Activated B cell treated with CpG ODN at 0.5 μM for 24 hours (primary cell): ENCODE data around the gene IL32. TPM values are rescaled to one million over a fixed set of nuclear protein-coding genes. Genes with fewer than 3 reads are reported as not detected.
A peak's percentile ranks its signal among the peaks of the same experiment; 100 is the strongest.

Experiments used
- ATAC-seq: fragments of 200-7000 bp; cut with Tn5 transposase; one replicate; pipeline ENCODE4 v1.10.0; 2021; ENCODE audit warnings: low read depth, mild to moderate bottlenecking, moderate library complexity
- CTCF ChIA-PET: fragments of 350-600 bp; sonication (Branson Sonifier 250); formaldehyde crosslinking; loops from one replicate; lab custom pipeline; 2021; ENCODE audit warnings: antibody characterized with exemption; lab: Charles Lee
- POLR2A ChIA-PET: fragments of 350-600 bp; sonication (Branson Sonifier 250); formaldehyde crosslinking; loops from one replicate; lab custom pipeline; 2021; ENCODE audit warnings: antibody characterized with exemption; lab: Charles Lee
- DNase-seq: peaks from one replicate; pipeline ENCODE4 v3.0.0; 2022
- H3K27ac Mint-ChIP-seq: one replicate; pipeline ENCODE4 v1.8.0; 2020; ENCODE audit warnings: mixed read lengths
- H3K27me3 Mint-ChIP-seq: one replicate; pipeline ENCODE4 v1.8.0; 2021; ENCODE audit warnings: mixed read lengths
- H3K36me3 Mint-ChIP-seq: one replicate; pipeline ENCODE4 v1.8.0; 2021; ENCODE audit warnings: low read depth, mixed read lengths
- H3K4me1 Mint-ChIP-seq: one replicate; pipeline ENCODE4 v1.8.0; 2021; ENCODE audit warnings: mixed read lengths
- H3K4me3 Mint-ChIP-seq: one replicate; pipeline ENCODE4 v1.8.0; 2020; ENCODE audit warnings: mild to moderate bottlenecking, mixed read lengths
- H3K9me3 Mint-ChIP-seq: one replicate; pipeline ENCODE4 v1.8.0; 2020; ENCODE audit warnings: mixed read lengths
- intact Hi-C: fragments of 100-400 bp; cut with micrococcal nuclease; formaldehyde crosslinking; loops from one replicate; pipeline ENCODE4 v1.15.1; 2024
- total RNA-seq: library from RNA; stranded (reverse); gene quantifications from 2 replicates; pipeline ENCODE4 v1.2.3, GENCODE V29; 2022
- TF ChIP-seq, protein P1 (sequence below): fragments of 200-600 bp; IDR thresholded peaks from one replicate; pipeline ENCODE4 v1.8.0; 2022; ENCODE audit warnings: antibody characterized with exemption, mild to moderate bottlenecking

IL32 gene
- total RNA-seq, 1 donor from 2014 or later = 3.4 TPM

GRCh38 chr16:3098459-3099394, 33.3 kb downstream of the IL32 start, which contains the start of gene ZSCAN10:
Gene ZSCAN10, minus strand, starts transcription at chr16:3099294. Its CDS starts 6,357 bp downstream, at chr16:3092937.
- H3K9me3 Mint-ChIP-seq = no peaks in the 10 kb centered on the region
- ChIA-PET POLR2A (interaction anchor here (0.6 to 4.9 kb wide), 9 partner anchors 8 to 189 kb away, joined by 3 to 34 read pairs (median 6); partner anchors contain the start of genes HCFC1R1, THOC6 and ZNF213), CTCF (interaction anchor here (0.8 to 3.7 kb wide), 7 partner anchors 27 to 398 kb away, joined by 3 to 56 read pairs (median 4); no protein-coding TSS in a partner anchor)
- peak within 1 kb of the TSS; percentile 79 for H3K4me3 Mint-ChIP-seq
- H3K27me3 Mint-ChIP-seq = no peaks in the 10 kb centered on the region
- intact Hi-C loops = loop anchor here (5.0 kb wide), 1 partner anchor 76 kb away; the partner anchor contains the start of genes HCFC1R1, THOC6 and TNFRSF12A
- H3K36me3 Mint-ChIP-seq = no peaks in the 10 kb centered on the region
- DNase-seq = no peak
- H3K27ac Mint-ChIP-seq = peak within 1 kb of the TSS; percentile 32
- TF ChIP-seq, protein P1, sequence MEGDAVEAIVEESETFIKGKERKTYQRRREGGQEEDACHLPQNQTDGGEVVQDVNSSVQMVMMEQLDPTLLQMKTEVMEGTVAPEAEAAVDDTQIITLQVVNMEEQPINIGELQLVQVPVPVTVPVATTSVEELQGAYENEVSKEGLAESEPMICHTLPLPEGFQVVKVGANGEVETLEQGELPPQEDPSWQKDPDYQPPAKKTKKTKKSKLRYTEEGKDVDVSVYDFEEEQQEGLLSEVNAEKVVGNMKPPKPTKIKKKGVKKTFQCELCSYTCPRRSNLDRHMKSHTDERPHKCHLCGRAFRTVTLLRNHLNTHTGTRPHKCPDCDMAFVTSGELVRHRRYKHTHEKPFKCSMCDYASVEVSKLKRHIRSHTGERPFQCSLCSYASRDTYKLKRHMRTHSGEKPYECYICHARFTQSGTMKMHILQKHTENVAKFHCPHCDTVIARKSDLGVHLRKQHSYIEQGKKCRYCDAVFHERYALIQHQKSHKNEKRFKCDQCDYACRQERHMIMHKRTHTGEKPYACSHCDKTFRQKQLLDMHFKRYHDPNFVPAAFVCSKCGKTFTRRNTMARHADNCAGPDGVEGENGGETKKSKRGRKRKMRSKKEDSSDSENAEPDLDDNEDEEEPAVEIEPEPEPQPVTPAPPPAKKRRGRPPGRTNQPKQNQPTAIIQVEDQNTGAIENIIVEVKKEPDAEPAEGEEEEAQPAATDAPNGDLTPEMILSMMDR = no peak
- peaks cover 42% of the 10 kb centered on the region for H3K4me1 Mint-ChIP-seq
- no peak for ATAC-seq

- no peak overlapping the region for H3K27ac Mint-ChIP-seq
- POLR2A ChIA-PET = interaction anchor here (0.8 to 4.9 kb wide), 5 partner anchors 30 to 75 kb away, joined by 3 to 34 read pairs (median 9); partner anchors contain the start of genes HCFC1R1, THOC6 and ZNF213
These were observed 33.9 kb downstream of the IL32 start for GRCh38 chr16:3099395-3099731.

GRCh38 chr16:3099732-3100499, 34.5 kb downstream of the IL32 start:
- TF ChIP-seq, protein P1 = no peak
- ChIA-PET POLR2A (interaction anchor here (0.7 to 4.9 kb wide), 8 partner anchors 29 to 847 kb away, joined by 3 to 34 read pairs (median 9); partner anchors contain the start of genes HCFC1R1, THOC6 and ZNF213), CTCF (interaction anchor here (1.2 to 1.3 kb wide), 2 partner anchors 29 to 31 kb away, joined by 3 to 8 read pairs; no protein-coding TSS in a partner anchor)
- no peaks in the 10 kb centered on the region for H3K27me3 Mint-ChIP-seq
- peak overlapping the region; percentile 32 for H3K27ac Mint-ChIP-seq
- H3K9me3 Mint-ChIP-seq = no peaks in the 10 kb centered on the region
- H3K36me3 Mint-ChIP-seq = no peaks in the 10 kb centered on the region
- peak; percentile 85 for ATAC-seq
- H3K4me1 Mint-ChIP-seq = peaks cover 37% of the 10 kb centered on the region
- peak overlapping the region; percentile 79 for H3K4me3 Mint-ChIP-seq
- intact Hi-C loops = loop anchor here (1.0 to 5.0 kb wide), 4 partner anchors 29 to 401 kb away; partner anchors contain the start of genes CLUAP1, HCFC1R1, THOC6 and TNFRSF12A
- DNase-seq = peak; percentile 76

More at GRCh38 chr16:3099395-3099731, 33.9 kb downstream of the IL32 start:
- CTCF ChIA-PET = interaction anchor here (1.2 to 1.3 kb wide), 2 partner anchors 30 to 32 kb away, joined by 3 to 8 read pairs; no protein-coding TSS in a partner anchor
- H3K27me3 Mint-ChIP-seq = no peaks in the 10 kb centered on the region
- H3K9me3 Mint-ChIP-seq = no peaks in the 10 kb centered on the region
- H3K4me1 Mint-ChIP-seq = peaks cover 42% of the 10 kb centered on the region
- no peak for DNase-seq
- TF ChIP-seq, protein P1 = no peak
- no peak for ATAC-seq
- intact Hi-C loops = loop anchor here (5.0 kb wide), 1 partner anchor 77 kb away; the partner anchor contains the start of genes HCFC1R1, THOC6 and TNFRSF12A
- H3K36me3 Mint-ChIP-seq = no peaks in the 10 kb centered on the region
- H3K4me3 Mint-ChIP-seq = no peak overlapping the region

DNA sequence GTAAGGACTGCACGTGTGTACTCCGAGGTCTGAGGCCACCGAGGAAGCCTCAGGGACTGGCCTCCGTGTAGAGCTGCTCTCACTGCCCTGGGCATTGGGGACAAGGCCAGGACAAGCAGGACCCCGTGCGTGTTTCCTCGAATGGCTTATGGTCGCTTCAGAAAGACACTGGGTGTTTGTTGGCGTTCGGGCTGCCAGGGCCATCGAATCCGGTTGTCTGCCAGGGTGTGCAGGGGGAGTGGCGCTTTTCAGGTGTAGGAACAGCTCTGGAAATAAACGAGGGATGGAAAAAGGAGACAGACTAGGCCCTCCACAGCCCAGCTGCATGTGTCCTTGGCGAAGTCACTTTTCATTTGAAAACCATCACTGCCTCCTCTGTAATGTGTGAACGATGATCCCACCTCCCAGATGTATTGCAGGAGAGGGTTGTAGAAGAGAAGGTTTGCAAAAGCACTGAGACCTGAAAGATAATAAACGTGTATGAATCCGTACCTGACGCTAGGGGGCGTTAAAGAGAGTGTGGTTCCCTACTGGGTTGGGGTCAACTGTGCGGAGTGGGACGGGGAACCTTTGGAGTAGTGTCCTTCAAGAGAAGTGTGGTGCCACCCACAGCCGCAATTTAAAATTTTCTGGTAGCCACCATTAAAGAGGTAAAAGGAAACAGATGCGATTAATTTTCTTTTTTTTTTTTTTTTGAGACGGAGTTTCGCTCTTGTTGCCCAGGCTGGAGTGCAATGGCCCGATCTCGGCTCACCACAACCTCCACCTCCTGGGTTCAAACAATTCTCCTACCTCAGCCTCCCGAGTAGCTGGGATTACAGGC, 35.8 kb downstream of the IL32 start:
- Mint-ChIP-seq H3K4me3 (peak overlapping the region; percentile 80), H3K27me3 (no peaks in the 10 kb centered on the region), H3K36me3 (no peaks in the 10 kb centered on the region), H3K4me1 (peaks cover 33% of the 10 kb centered on the region), H3K9me3 (no peaks in the 10 kb centered on the region), H3K27ac (peak overlapping the region; percentile 66)
- ATAC-seq (no peak), DNase-seq (no peak)
- CTCF ChIA-PET = interaction anchor here (1.7 to 1.8 kb wide), 2 partner anchors 23 to 27 kb away, joined by 5 to 13 read pairs; no protein-coding TSS in a partner anchor
- TF ChIP-seq, protein P1 = no peak
- POLR2A ChIA-PET = interaction anchor here (0.7 to 2.9 kb wide), 7 partner anchors 26 to 405 kb away, joined by 3 to 16 read pairs (median 3); partner anchors contain the start of gene ZNF213
- intact Hi-C loops = loop anchor here (2.0 kb wide), 1 partner anchor 400 kb away; the partner anchor contains the start of gene CLUAP1
